ENCODE measurements around the gene ISG20L2. TPM values are rescaled to one million over a fixed set of nuclear protein-coding genes. Genes with fewer than 3 reads are reported as not detected.

Gene ISG20L2
- total RNA-seq, 2 experiments from 2014 or later = 44.2 to 50.9 TPM

GRCh38 chr1:156681196-156681960, 47.2 kb downstream of the ISG20L2 start:
- TF ChIP-seq, protein P1, sequence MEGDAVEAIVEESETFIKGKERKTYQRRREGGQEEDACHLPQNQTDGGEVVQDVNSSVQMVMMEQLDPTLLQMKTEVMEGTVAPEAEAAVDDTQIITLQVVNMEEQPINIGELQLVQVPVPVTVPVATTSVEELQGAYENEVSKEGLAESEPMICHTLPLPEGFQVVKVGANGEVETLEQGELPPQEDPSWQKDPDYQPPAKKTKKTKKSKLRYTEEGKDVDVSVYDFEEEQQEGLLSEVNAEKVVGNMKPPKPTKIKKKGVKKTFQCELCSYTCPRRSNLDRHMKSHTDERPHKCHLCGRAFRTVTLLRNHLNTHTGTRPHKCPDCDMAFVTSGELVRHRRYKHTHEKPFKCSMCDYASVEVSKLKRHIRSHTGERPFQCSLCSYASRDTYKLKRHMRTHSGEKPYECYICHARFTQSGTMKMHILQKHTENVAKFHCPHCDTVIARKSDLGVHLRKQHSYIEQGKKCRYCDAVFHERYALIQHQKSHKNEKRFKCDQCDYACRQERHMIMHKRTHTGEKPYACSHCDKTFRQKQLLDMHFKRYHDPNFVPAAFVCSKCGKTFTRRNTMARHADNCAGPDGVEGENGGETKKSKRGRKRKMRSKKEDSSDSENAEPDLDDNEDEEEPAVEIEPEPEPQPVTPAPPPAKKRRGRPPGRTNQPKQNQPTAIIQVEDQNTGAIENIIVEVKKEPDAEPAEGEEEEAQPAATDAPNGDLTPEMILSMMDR (IDR thresholded peaks at IDR 0.05) = no peak
- ChIA-PET CTCF (no interaction called here), POLR2A (no interaction called here)
- peaks cover 47 to 51% of the 10 kb centered on the region in 2 experiments for H3K27me3 ChIP-seq (ENCODE audit: control insufficient read depth in 1 of 2, insufficient read depth in 2 of 2, low read length in 2 of 2)
- Mint-ChIP-seq H3K4me1 (ENCODE audit: low read depth) (peaks cover 31% of the 10 kb centered on the region), H3K27me3 (peaks cover 67% of the 10 kb centered on the region), H3K4me3 (no peak overlapping the region), H3K9me3 (no peaks in the 10 kb centered on the region), H3K36me3 (ENCODE audit: low read depth) (no peaks in the 10 kb centered on the region), H3K27ac (no peak overlapping the region)
- intact Hi-C loops (cut with DNase I, micrococcal nuclease) = loop anchor here in 1 of 2 experiments (10.0 kb wide), 1 partner anchor 243 kb away; the partner anchor contains the start of gene LRRC71
- H3K36me3 ChIP-seq (ENCODE audit: insufficient read depth, low read length) = no peaks in the 10 kb centered on the region
- H3K9me3 ChIP-seq (ENCODE audit: control insufficient read depth in 1 of 2, insufficient read depth in 1 of 2, low read length in 2 of 2) = no peaks in the 10 kb centered on the region
- H3K27ac ChIP-seq (ENCODE audit: low read depth in 1 of 2, low read length in 2 of 2) = no peak overlapping the region
- H3K4me1 ChIP-seq (ENCODE audit: insufficient read depth, low read length) = peaks cover 26% of the 10 kb centered on the region
- no peak overlapping the region for H3K4me3 ChIP-seq (ENCODE audit: low read length)
- DNase-seq = no peak
- ATAC-seq (ENCODE audit: poor library complexity) = no peak

DNA sequence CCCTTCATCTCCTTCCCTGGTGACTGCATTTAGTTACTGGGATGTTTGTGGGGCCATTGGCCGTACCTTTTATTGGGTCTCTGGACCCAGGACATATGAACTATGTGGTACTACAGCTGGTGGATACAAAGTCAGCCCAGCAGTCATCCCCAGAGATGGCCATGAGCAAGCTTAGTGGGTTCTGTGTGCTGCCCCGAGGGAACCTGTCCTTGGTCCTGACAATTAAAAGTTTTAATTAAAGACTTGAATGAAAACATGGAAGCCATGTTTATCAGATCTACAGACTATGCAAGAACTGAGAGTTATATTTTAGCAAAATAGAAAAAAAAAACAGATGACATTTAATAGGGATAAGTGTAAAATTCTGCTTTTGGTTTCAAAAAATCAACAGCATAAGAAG, 48.5 kb downstream of the ISG20L2 start:
- H3K4me1 ChIP-seq (ENCODE audit: insufficient read depth, low read length) = peaks cover 26% of the 10 kb centered on the region
- TF ChIP-seq, protein P1 (IDR thresholded peaks at IDR 0.05) = no peak
- Mint-ChIP-seq H3K4me1 (ENCODE audit: low read depth) (peaks cover 31% of the 10 kb centered on the region), H3K9me3 (no peaks in the 10 kb centered on the region), H3K4me3 (no peak overlapping the region), H3K27ac (no peak overlapping the region), H3K27me3 (peaks cover 78% of the 10 kb centered on the region), H3K36me3 (ENCODE audit: low read depth) (no peaks in the 10 kb centered on the region)
- DNase-seq (no peak), ATAC-seq (ENCODE audit: poor library complexity) (no peak)
- no peaks in the 10 kb centered on the region for H3K9me3 ChIP-seq (ENCODE audit: control insufficient read depth in 1 of 2, insufficient read depth in 1 of 2, low read length in 2 of 2)
- no peaks in the 10 kb centered on the region for H3K36me3 ChIP-seq (ENCODE audit: insufficient read depth, low read length)
- ChIA-PET POLR2A (no interaction called here), CTCF (interaction anchor here (1.3 to 1.9 kb wide), 2 partner anchors 9 to 46 kb away, joined by 3 to 7 read pairs; no protein-coding TSS in a partner anchor)
- no peak overlapping the region for H3K27ac ChIP-seq (ENCODE audit: low read depth in 1 of 2, low read length in 2 of 2)
- intact Hi-C loops (cut with DNase I, micrococcal nuclease) = loop anchor here in 1 of 2 experiments (10.0 kb wide), 1 partner anchor 245 kb away; the partner anchor contains the start of gene LRRC71
- H3K4me3 ChIP-seq (ENCODE audit: low read length) = no peak overlapping the region
- H3K27me3 ChIP-seq (ENCODE audit: control insufficient read depth in 1 of 2, insufficient read depth in 2 of 2, low read length in 2 of 2) = peaks cover 56 to 64% of the 10 kb centered on the region in 2 experiments

DNA sequence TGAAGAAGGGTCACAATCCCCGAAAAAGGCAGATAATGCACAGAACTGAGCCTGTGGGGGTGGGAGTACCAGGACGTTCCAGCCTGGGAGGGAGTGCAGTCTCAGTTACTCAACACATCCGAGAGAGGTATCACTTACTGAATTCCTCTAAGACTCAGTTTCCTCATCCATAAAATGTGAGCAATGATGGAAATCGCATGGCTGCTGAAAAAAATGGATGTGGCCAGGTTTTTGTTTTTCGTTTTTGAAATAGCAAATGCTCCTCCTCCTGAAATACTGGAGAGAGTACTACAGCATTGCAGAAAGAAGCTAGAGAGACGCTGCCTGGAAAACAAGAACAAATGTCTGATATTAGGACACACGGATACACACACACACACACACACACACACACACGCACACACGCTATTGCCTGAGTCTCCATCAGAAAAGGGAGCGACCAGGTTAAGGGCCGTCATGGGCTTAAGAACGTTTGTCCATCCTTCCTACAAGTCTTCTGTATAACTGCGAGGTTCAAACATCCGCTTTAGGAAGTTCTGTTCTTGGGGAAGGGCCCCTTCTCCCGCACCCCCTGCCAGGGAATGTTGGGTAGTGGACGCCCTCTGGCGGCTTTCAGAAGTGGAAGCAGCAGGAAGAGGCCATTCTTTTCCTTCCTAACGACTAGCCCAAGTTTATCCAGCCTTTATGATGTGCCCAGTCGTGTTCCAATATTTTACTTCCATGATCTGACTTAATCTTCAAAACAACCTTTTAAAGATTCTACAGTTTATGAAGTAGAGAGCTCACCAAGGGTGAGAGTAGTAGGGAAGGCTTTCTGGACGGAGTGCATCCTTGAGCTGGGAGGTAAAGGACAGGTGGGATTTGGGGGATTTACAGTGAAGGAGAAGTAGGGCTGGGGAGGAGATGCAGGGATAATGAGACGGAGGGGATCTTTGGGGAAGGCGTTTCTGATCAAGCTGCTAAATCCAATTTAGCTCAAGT, 50.7 kb downstream of the ISG20L2 start:
- H3K4me3 Mint-ChIP-seq = no peak overlapping the region

More for the DNA sequence above, 50.7 kb downstream of the ISG20L2 start:
- H3K27me3 ChIP-seq (ENCODE audit: control insufficient read depth in 1 of 2, insufficient read depth in 2 of 2, low read length in 2 of 2) = peaks cover 63 to 72% of the 10 kb centered on the region in 2 experiments
- Mint-ChIP-seq H3K4me1 (ENCODE audit: low read depth) (peaks cover 13% of the 10 kb centered on the region), H3K36me3 (ENCODE audit: low read depth) (no peaks in the 10 kb centered on the region), H3K27ac (no peak overlapping the region), H3K27me3 (peaks cover 82% of the 10 kb centered on the region), H3K9me3 (no peaks in the 10 kb centered on the region)
- intact Hi-C loops (cut with DNase I, micrococcal nuclease) = loop anchor here (1.0 to 5.0 kb wide), 2 partner anchors 51 kb away; no protein-coding TSS in a partner anchor
- H3K4me1 ChIP-seq (ENCODE audit: insufficient read depth, low read length) = peaks cover 14% of the 10 kb centered on the region
- H3K36me3 ChIP-seq (ENCODE audit: insufficient read depth, low read length) = no peaks in the 10 kb centered on the region
- ChIA-PET CTCF (interaction anchor here (1.4 to 1.5 kb wide), 2 partner anchors 18 to 48 kb away, joined by 4 to 6 read pairs; no protein-coding TSS in a partner anchor), POLR2A (interaction anchor here (1.0 kb wide), 1 partner anchor 31 kb away, joined by 3 read pairs; no protein-coding TSS in a partner anchor)
- H3K9me3 ChIP-seq (ENCODE audit: control insufficient read depth in 1 of 2, insufficient read depth in 1 of 2, low read length in 2 of 2) = no peaks in the 10 kb centered on the region
- DNase-seq (peak in 4 of 14 experiments; percentile 42 to 66 (median 57)), ATAC-seq (ENCODE audit: poor library complexity) (peak; percentile 26)
- no peak overlapping the region for H3K4me3 ChIP-seq (ENCODE audit: low read length)
- TF ChIP-seq, protein P1 (IDR thresholded peaks at IDR 0.05) = peak; percentile 56
- H3K27ac ChIP-seq (ENCODE audit: low read depth in 1 of 2, low read length in 2 of 2) = no peak overlapping the region
